DND-41 (cell line): ENCODE measurements around the gene MACROD1.

Experiments
- ATAC-seq: fragments of 200-7000 bp; cut with Tn5 transposase; 3 replicates; pipeline ENCODE4 v1.9.1; 2021; ENCODE audit warnings: low read depth; ENCODE audit not compliant: insufficient read depth
- DNase-seq: peaks from one replicate; pipeline ENCODE4 v3.0.0-alpha.2; 2020
- H2AFZ ChIP-seq: 2 replicates; pipeline ENCODE4 v1.6.0; 2012; ENCODE audit warnings: low read depth, low read length
- H3K27ac ChIP-seq: 2 replicates; pipeline ENCODE4 v1.5.1; 2012; ENCODE audit warnings: low read length, inconsistent platforms
- H3K27me3 ChIP-seq: fragments of 200-600 bp; sonication (generic); 2 replicates; pipeline ENCODE4 v1.6.0; 2012; ENCODE audit warnings: low read length, mild to moderate bottlenecking, inconsistent platforms; ENCODE audit not compliant: insufficient read depth, poor library complexity
- H3K36me3 ChIP-seq: 2 replicates; pipeline ENCODE4 v1.5.1; 2012; ENCODE audit warnings: low read length, inconsistent platforms; ENCODE audit not compliant: insufficient read depth
- H3K4me1 ChIP-seq: 2 replicates; pipeline ENCODE4 v1.5.1; 2012; ENCODE audit warnings: mild to moderate bottlenecking, low read length; ENCODE audit not compliant: insufficient read depth
- H3K4me2 ChIP-seq: 2 replicates; pipeline ENCODE4 v1.6.0; 2012; ENCODE audit warnings: mild to moderate bottlenecking, moderate library complexity, low read length, inconsistent platforms; ENCODE audit not compliant: insufficient read depth
- H3K4me3 ChIP-seq, 2 experiments: fragments of 200-600 bp in 1 of 2; shearing (Covaris generic) in 1 of 2; 2 replicates each; pipeline ENCODE4 v1.5.1; 2012 to 2016; ENCODE audit warnings: inconsistent platforms in 2 of 2, low read length in 2 of 2, mild to moderate bottlenecking in 2 of 2, low read depth in 1 of 2, moderate library complexity in 1 of 2
- H3K79me2 ChIP-seq: 2 replicates; pipeline ENCODE4 v1.6.0; 2012; ENCODE audit warnings: low read length, inconsistent platforms; ENCODE audit not compliant: insufficient read depth
- H3K9ac ChIP-seq: 2 replicates; pipeline ENCODE4 v1.6.0; 2012; ENCODE audit warnings: low read depth, mild to moderate bottlenecking, inconsistent platforms, low read length, moderate library complexity
- H3K9me3 ChIP-seq: 2 replicates; pipeline ENCODE4 v1.5.1; 2012; ENCODE audit warnings: low read length, moderate library complexity, mild to moderate bottlenecking, inconsistent platforms; ENCODE audit not compliant: insufficient read depth, severe bottlenecking
- H4K20me1 ChIP-seq: 2 replicates; pipeline ENCODE4 v1.6.0; 2012; ENCODE audit warnings: low read length; ENCODE audit not compliant: insufficient read depth
- EZH2 ChIP-seq: IDR thresholded peaks from 3 replicates; pipeline ENCODE4 v1.6.1; 2012; ENCODE audit warnings: borderline replicate concordance, low read depth, mild to moderate bottlenecking, moderate library complexity, low read length, inconsistent platforms; ENCODE audit not compliant: severe bottlenecking
- TF ChIP-seq, protein P1 (sequence below): IDR thresholded peaks from 2 replicates; pipeline ENCODE4 v1.5.1; 2012; ENCODE audit warnings: borderline replicate concordance, low read length, moderate library complexity, mild to moderate bottlenecking; ENCODE audit not compliant: poor library complexity, severe bottlenecking; ENCODE audit errors: extremely low read depth

Gene MACROD1

DNA sequence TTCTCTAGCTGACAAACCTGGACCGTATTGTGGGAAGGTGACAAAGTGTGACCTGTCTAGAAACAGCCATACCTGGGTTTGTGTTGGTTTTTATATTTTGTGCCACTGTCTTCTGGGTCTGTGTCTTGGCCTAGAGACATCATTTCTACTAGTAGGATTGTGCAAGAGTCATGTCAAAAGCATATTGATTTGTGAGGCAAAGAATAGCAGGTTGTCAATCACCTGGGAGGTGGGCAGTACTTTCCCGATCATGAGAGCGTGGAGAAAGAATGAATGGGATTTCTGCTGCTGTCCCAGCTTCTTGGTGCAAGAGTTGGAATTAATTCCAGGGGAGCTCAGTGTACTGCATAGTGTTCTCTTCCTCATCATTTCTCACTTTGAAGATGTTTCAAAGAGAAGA, 35.6 kb upstream of the MACROD1 start:
- H3K9me3 ChIP-seq, result no peaks in the 10 kb centered on the region
- TF ChIP-seq, protein P1, sequence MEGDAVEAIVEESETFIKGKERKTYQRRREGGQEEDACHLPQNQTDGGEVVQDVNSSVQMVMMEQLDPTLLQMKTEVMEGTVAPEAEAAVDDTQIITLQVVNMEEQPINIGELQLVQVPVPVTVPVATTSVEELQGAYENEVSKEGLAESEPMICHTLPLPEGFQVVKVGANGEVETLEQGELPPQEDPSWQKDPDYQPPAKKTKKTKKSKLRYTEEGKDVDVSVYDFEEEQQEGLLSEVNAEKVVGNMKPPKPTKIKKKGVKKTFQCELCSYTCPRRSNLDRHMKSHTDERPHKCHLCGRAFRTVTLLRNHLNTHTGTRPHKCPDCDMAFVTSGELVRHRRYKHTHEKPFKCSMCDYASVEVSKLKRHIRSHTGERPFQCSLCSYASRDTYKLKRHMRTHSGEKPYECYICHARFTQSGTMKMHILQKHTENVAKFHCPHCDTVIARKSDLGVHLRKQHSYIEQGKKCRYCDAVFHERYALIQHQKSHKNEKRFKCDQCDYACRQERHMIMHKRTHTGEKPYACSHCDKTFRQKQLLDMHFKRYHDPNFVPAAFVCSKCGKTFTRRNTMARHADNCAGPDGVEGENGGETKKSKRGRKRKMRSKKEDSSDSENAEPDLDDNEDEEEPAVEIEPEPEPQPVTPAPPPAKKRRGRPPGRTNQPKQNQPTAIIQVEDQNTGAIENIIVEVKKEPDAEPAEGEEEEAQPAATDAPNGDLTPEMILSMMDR, result no peak
- TF ChIP-seq EZH2, result no peak
- peak overlapping the region; percentile 14; the same call in 1 of the 2 replicates for H3K9ac ChIP-seq
- ATAC-seq (no peak), DNase-seq (no peak)
- H2AFZ ChIP-seq, result no peak overlapping the region
- H4K20me1 ChIP-seq, result peaks cover 47% of the 10 kb centered on the region
- no peak overlapping the region for H3K27ac ChIP-seq
- H3K4me1 ChIP-seq, result peaks cover 23% of the 10 kb centered on the region
- no peak overlapping the region for H3K4me2 ChIP-seq
- H3K79me2 ChIP-seq, result peaks cover 45% of the 10 kb centered on the region
- no peak overlapping the region for H3K4me3 ChIP-seq
- no peaks in the 10 kb centered on the region for H3K27me3 ChIP-seq
- H3K36me3 ChIP-seq, result peaks cover 87% of the 10 kb centered on the region

DNA sequence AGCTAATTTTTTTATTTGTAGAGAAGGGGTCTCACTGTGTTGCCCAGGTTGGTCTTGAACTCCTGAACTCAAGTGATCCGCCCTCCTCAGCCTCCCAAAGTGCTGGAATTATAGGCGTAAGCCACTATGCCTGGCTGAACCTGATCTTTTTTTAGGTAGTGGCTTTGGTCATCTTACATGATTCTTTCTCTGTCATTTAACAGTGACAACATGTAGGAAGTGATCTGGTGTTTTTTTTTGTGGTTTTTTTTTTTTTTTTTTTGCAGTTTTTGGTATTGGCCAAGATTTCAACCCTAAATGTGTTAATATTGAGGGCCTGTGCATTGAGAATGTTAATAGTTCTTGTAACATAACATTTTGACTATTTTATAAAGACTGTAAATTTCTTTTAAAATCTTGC, 32.6 kb upstream of the MACROD1 start:
- TF ChIP-seq, protein P1, result no peak
- TF ChIP-seq EZH2, result no peak
- Histone ChIP-seq H3K79me2 (peaks cover 56% of the 10 kb centered on the region), H2AFZ (no peak overlapping the region), H4K20me1 (peaks cover 52% of the 10 kb centered on the region), H3K4me1 (no peaks in the 10 kb centered on the region), H3K36me3 (peaks cover 96% of the 10 kb centered on the region), H3K4me3 (no peak overlapping the region), H3K9me3 (no peaks in the 10 kb centered on the region), H3K9ac (no peak overlapping the region), H3K27me3 (no peaks in the 10 kb centered on the region), H3K4me2 (no peak overlapping the region), H3K27ac (no peak overlapping the region)
- no peak for ATAC-seq
- no peak for DNase-seq

DNA sequence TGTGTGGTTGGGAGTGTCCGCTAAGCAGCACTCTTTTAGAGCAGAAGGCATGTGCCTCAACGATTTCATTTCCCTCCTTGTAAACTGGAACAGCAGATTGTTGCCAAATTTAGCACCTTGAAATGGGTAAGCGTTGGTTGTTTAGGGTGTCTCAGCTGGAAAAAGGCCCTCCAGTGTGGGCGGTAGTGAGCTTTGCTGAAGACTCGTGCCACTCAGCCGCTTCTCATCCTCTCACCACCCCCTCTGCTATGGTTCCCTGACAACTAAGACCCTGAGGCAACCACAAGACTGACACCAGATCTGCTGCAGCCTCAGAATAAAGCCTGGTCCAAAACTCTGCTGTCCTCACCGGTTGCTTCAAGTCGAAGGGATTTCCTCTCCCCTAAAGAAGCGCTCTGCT, 30.7 kb upstream of the MACROD1 start:
- no peak for ATAC-seq
- TF ChIP-seq, protein P1, result no peak
- no peak for TF ChIP-seq EZH2
- no peak overlapping the region for H3K4me2 ChIP-seq
- peaks cover 54% of the 10 kb centered on the region for H4K20me1 ChIP-seq
- no peaks in the 10 kb centered on the region for H3K4me1 ChIP-seq
- no peak overlapping the region for H3K27ac ChIP-seq
- no peak overlapping the region for H3K9ac ChIP-seq
- no peaks in the 10 kb centered on the region for H3K9me3 ChIP-seq
- no peak overlapping the region for H3K4me3 ChIP-seq
- DNase-seq, result no peak
- H2AFZ ChIP-seq, result no peak overlapping the region
- peaks cover 96% of the 10 kb centered on the region for H3K36me3 ChIP-seq
- peaks cover 47% of the 10 kb centered on the region for H3K79me2 ChIP-seq
- no peaks in the 10 kb centered on the region for H3K27me3 ChIP-seq

DNA sequence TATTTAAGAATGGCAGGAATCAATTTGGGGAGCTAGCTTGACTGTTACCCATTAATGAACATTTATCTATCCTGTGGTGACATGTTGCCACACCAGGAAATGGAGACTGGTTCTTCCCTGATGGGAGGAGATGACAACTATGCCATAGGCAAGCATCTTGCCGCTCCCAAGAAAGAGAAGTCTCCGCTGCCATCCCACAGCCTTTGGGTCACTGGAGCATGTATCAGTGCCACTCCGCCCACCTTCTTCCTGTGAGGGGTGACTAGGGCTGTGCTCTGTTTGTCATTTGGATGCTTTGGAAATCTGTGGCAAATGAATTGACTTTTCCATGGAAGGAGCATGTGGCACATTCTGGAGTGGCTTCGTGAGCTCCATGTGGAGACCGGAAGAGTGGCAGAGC, 26.5 kb upstream of the MACROD1 start:
- H3K4me3 ChIP-seq, result no peak overlapping the region
- peaks cover 86% of the 10 kb centered on the region for H3K36me3 ChIP-seq
- H3K79me2 ChIP-seq, result peaks cover 19% of the 10 kb centered on the region
- peaks cover 62% of the 10 kb centered on the region for H4K20me1 ChIP-seq
- DNase-seq (no peak), ATAC-seq (no peak)
- no peaks in the 10 kb centered on the region for H3K9me3 ChIP-seq
- peaks cover 8% of the 10 kb centered on the region; the same call in 1 of the 2 replicates for H3K4me1 ChIP-seq
- no peak overlapping the region for H3K9ac ChIP-seq
- no peaks in the 10 kb centered on the region for H3K27me3 ChIP-seq
- TF ChIP-seq, protein P1, result no peak
- no peak for TF ChIP-seq EZH2
- no peak overlapping the region for H3K4me2 ChIP-seq
- H3K27ac ChIP-seq, result no peak overlapping the region
- no peak overlapping the region for H2AFZ ChIP-seq
